ENCODE data around the gene RTL10.

RTL10 gene

GRCh38 chr22:19809741-19810140 is 44.9 kb downstream of the RTL10 start:
- DNase-seq (ENCODE audit: extremely low read depth, low read depth) = no peak
- no peak overlapping the region for H3K4me3 ChIP-seq (replicated peaks; ENCODE audit: low read depth, low read length)
- TF ChIP-seq, protein P1, sequence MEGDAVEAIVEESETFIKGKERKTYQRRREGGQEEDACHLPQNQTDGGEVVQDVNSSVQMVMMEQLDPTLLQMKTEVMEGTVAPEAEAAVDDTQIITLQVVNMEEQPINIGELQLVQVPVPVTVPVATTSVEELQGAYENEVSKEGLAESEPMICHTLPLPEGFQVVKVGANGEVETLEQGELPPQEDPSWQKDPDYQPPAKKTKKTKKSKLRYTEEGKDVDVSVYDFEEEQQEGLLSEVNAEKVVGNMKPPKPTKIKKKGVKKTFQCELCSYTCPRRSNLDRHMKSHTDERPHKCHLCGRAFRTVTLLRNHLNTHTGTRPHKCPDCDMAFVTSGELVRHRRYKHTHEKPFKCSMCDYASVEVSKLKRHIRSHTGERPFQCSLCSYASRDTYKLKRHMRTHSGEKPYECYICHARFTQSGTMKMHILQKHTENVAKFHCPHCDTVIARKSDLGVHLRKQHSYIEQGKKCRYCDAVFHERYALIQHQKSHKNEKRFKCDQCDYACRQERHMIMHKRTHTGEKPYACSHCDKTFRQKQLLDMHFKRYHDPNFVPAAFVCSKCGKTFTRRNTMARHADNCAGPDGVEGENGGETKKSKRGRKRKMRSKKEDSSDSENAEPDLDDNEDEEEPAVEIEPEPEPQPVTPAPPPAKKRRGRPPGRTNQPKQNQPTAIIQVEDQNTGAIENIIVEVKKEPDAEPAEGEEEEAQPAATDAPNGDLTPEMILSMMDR (IDR thresholded peaks at IDR 0.05; ENCODE audit: low read depth, low read length, missing control alignments) = no peak

GRCh38 chr22:19808873-19809478 is 45.7 kb downstream of the RTL10 start:
- no peak overlapping the region for H3K4me3 ChIP-seq (replicated peaks; ENCODE audit: low read depth, low read length)
- DNase-seq (ENCODE audit: extremely low read depth, low read depth) = no peak
- TF ChIP-seq, protein P1 (IDR thresholded peaks at IDR 0.05; ENCODE audit: low read depth, low read length, missing control alignments) = no peak

- H3K4me3 ChIP-seq (replicated peaks; ENCODE audit: low read depth, low read length) = no peak overlapping the region
- TF ChIP-seq, protein P1 (IDR thresholded peaks at IDR 0.05; ENCODE audit: low read depth, low read length, missing control alignments) = no peak
- DNase-seq (ENCODE audit: extremely low read depth, low read depth) = no peak
These were observed 46.5 kb downstream of the RTL10 start for GRCh38 chr22:19807914-19808872.

GRCh38 chr22:19807161-19807913 is 47.3 kb downstream of the RTL10 start:
- TF ChIP-seq, protein P1 (IDR thresholded peaks at IDR 0.05; ENCODE audit: low read depth, low read length, missing control alignments) = no peak
- DNase-seq (ENCODE audit: extremely low read depth, low read depth) = no peak
- H3K4me3 ChIP-seq (replicated peaks; ENCODE audit: low read depth, low read length) = no peak overlapping the region

DNA sequence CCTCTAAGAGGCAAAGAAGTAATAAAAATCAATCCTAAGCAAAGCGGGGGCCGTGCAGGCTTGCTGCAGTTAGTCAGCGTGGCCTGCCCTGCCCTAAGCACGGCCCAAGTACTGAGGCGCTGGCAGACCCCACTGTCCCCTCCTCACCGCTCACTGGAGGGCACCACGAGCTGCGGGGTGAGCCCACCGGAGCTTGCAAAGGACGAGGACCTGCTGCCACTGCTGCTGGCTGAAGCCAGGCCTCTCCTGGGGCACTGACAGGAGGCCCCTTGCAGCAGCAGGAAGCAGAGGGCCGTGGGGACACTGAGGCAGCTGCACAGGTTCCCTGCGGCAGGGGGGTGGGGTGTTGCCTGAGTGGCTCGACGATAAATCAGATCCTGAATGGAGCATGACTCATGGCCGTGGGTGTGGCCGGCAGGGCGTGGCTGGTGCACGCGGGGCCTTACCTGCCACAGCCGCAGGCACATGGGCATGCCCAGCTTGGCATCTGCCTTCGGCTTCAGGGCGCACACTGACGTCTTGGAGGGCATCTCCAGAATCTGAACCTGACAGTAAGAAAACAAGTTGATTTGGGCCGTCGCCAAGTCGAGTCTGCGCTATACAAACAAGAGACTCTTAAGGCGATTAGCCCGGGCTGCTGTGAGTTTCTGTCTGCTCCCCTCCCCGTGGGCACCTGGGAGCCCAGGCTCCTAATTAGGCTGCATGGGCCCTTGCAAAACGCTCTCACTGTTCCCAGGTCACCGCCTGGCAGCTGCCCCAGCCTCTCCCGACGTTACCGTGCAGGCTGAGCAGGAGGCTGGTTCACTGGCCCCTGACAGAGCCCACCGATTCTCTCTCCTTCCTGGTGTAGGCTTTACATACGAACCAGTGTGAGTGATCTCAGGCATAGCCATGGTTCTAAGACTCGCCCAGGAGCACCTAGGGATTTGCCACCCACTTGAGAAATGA is 48.2 kb downstream of the RTL10 start:
- no peak overlapping the region for H3K4me3 ChIP-seq (replicated peaks; ENCODE audit: low read depth, low read length)
- TF ChIP-seq, protein P1 (IDR thresholded peaks at IDR 0.05; ENCODE audit: low read depth, low read length, missing control alignments) = no peak
- DNase-seq (ENCODE audit: extremely low read depth, low read depth) = no peak

DNA sequence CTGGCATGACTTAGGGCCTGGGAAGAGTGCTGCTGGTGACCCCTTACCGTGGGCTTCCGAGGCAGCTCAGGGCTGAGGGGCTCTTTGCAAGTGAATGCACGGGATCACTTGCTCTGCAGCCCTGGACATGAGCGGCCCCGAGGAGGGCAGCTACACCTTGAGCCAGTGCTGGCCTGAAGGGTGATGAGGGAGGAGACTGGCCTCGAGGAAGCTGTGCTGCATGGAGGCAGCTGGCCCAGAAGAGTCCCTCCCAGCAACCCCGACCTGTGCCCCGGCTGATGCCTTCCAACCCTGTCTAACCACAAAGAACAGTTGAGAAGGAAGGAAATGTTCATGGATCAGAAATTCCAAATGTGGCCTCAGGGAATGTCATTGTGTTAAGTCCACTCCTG is 48.9 kb downstream of the RTL10 start:
- H3K4me3 ChIP-seq (replicated peaks; ENCODE audit: low read depth, low read length) = no peak overlapping the region
- TF ChIP-seq, protein P1 (IDR thresholded peaks at IDR 0.05; ENCODE audit: low read depth, low read length, missing control alignments) = no peak
- DNase-seq (ENCODE audit: extremely low read depth, low read depth) = no peak
